Measurements from ENCODE around the gene STK40. TPM values are rescaled to one million over a fixed set of nuclear protein-coding genes. Genes with fewer than 3 reads are reported as not detected.
A peak's percentile ranks its signal among the peaks of the same experiment; 100 is the strongest.

STK40 gene
- total and polyA plus RNA-seq, 9 of the 15 experiments (the other 6 are each of a cell fraction or from before 2014, with no cell fraction given) = 0.69 to 94.3 (median 39.1) TPM

DNA sequence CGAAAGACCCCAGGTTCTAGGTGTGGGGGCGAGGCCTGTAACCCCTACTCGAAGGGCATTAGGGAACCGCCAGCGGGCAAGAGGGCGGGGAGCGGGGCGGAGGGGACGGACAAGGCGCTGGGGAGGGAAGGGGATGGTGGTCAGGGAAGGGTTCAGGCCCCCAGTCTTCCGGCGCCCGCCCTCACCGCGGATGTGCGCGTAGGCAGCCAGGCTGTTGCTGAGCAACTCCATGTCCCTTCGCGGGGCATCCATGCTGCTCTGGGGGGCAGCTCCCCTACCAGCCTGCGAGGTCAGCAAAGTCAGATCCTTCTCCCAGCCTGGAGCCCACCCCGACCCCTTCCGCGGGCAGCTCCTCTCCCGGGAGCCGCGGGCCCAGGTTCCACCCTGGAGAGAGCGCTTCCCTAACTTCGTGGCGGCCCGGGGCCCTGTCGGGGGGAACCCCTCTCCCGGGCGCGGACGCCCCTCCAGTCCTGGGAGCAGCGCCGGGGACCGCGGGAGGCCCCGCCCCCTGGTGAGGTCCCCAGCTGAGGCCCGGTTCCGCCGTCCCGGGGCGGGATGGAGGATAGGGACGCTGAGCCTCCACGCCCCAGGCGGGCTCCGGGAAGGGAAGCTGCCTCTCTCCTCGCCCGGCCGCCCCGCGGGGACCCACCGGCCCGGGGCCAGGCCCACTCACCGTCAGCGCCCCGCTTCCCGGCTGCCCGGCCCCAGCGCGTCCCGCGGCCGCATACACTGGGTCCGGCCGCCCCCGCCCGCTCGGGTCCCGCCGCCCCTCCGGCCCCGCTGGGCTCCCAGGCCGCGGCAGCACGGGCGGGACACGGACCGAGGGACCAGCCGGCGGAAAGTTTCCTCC lies 62.7 kb downstream of the STK40 start:
- Histone ChIP-seq H2AFZ (ENCODE audit: low read depth, low read length) (peak overlapping the region; percentile 49; the same call in 1 of the 2 replicates), H3K4me2 (ENCODE audit: insufficient read depth, low read length) (peak overlapping the region; percentile 66), H3K36me3 (ENCODE audit: control insufficient read depth, insufficient read depth, low read length) (peaks cover 4% of the 10 kb centered on the region; the same call in 1 of the 3 replicates), H3K4me1 (replicated peaks in 1 of 2; ENCODE audit: control insufficient read depth in 2 of 2, insufficient read depth in 2 of 2, low read length in 2 of 2) (peaks cover 36 to 65% of the 10 kb centered on the region in 2 experiments), H3K79me2 (ENCODE audit: control insufficient read depth, insufficient read depth, low read length) (peaks cover 18% of the 10 kb centered on the region; the same call in 2 of the 3 replicates), H3K27me3 (ENCODE audit: control insufficient read depth in 2 of 2, insufficient read depth in 2 of 2, low read length in 2 of 2) (no peaks in the 10 kb centered on the region), H3K27ac (ENCODE audit: extremely low read depth, low read depth, low read length) (peak overlapping the region; percentile 47; the same call in 2 of the 3 replicates), H3K9ac (ENCODE audit: insufficient read depth in 1 of 2, low read depth in 2 of 2, low read length in 2 of 2) (peak overlapping the region; percentile 44 to 90; a peak in 3 of 4 replicates), H3K4me3 (peak overlapping the region; percentile 61), H3K9me1 (ENCODE audit: control insufficient read depth, insufficient read depth, low read length) (no peaks in the 10 kb centered on the region), H3K9me3 (replicated peaks; ENCODE audit: control insufficient read depth, insufficient read depth, low read depth, low read length) (no peaks in the 10 kb centered on the region), H4K20me1 (replicated peaks; ENCODE audit: control insufficient read depth, insufficient read depth, low read length) (no peaks in the 10 kb centered on the region)
- ChIA-PET POLR2A (interaction anchor here (0.5 to 1.9 kb wide), 13 partner anchors 9 to 1213 kb away, joined by 3 to 9 read pairs (median 5); partner anchors contain the start of gene SH3D21), CTCF (ENCODE audit: low intra/inter-chr PET ratio) (interaction anchor here (0.6 kb wide), 1 partner anchor 222 kb away, joined by 3 read pairs; no protein-coding TSS in a partner anchor)
- WGBS (ENCODE audit: insufficient coverage, low coverage, missing lambda C conversion rate) = 11% methylated on average over 57 of the region's 83 CpGs
- no TSS peak for BruUV-seq (replicated peaks)
- DNase-seq (ENCODE audit: extremely low read depth in 1 of 4, low spot score in 3 of 4) (peak; percentile 41 to 77 (median 64)), FAIRE-seq (no peak), ATAC-seq (no peak; the same call in 2 of the 3 replicates)
- in situ Hi-C loops (cut with MboI) (no loop called here), intact Hi-C loops (cut with micrococcal nuclease) (loop anchor here (5.0 to 10.0 kb wide), 2 partner anchors 64 to 438 kb away; partner anchors contain the start of genes AGO1 and STK40)
- TF ChIP-seq, protein P1, sequence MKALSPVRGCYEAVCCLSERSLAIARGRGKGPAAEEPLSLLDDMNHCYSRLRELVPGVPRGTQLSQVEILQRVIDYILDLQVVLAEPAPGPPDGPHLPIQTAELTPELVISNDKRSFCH (CRISPR knock-in tag; IDR thresholded peaks at IDR 0.05) = no peak
- TF ChIP-seq, protein P1 (tag; IDR thresholded peaks at IDR 0.05) = peak; percentile 15; the same call in 1 of the 2 replicates
- TF ChIP-seq ZNF639 (CRISPR knock-in tag; conservative IDR thresholded peaks at IDR 0.05 in 1 of 2, IDR thresholded peaks at IDR 0.05 in 1 of 2) = 0 out of 4 replicates have a peak, but pooled peaks of 1 of the 2 experiments have one; percentile 28
- peak; percentile 43; the same call in 1 of the 2 replicates for TF ChIP-seq RB1 (IDR thresholded peaks at IDR 0.05; ENCODE audit: low read depth)
- peak; percentile 87; the same call in 1 of the 2 replicates for TF ChIP-seq PHB (CRISPR knock-in tag; IDR thresholded peaks at IDR 0.05)
- TF ChIP-seq, protein P2, sequence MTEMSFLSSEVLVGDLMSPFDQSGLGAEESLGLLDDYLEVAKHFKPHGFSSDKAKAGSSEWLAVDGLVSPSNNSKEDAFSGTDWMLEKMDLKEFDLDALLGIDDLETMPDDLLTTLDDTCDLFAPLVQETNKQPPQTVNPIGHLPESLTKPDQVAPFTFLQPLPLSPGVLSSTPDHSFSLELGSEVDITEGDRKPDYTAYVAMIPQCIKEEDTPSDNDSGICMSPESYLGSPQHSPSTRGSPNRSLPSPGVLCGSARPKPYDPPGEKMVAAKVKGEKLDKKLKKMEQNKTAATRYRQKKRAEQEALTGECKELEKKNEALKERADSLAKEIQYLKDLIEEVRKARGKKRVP (CRISPR knock-in tag; IDR thresholded peaks at IDR 0.05) = 0 out of 2 replicates have a peak, but pooled peaks have one; percentile 23
- peak; percentile 56 for TF ChIP-seq HMGN3 (IDR thresholded peaks at IDR 0.05; ENCODE audit: borderline replicate concordance, extremely low read depth, insufficient read length, low read depth, low read length)
- TF ChIP-seq, protein P3, sequence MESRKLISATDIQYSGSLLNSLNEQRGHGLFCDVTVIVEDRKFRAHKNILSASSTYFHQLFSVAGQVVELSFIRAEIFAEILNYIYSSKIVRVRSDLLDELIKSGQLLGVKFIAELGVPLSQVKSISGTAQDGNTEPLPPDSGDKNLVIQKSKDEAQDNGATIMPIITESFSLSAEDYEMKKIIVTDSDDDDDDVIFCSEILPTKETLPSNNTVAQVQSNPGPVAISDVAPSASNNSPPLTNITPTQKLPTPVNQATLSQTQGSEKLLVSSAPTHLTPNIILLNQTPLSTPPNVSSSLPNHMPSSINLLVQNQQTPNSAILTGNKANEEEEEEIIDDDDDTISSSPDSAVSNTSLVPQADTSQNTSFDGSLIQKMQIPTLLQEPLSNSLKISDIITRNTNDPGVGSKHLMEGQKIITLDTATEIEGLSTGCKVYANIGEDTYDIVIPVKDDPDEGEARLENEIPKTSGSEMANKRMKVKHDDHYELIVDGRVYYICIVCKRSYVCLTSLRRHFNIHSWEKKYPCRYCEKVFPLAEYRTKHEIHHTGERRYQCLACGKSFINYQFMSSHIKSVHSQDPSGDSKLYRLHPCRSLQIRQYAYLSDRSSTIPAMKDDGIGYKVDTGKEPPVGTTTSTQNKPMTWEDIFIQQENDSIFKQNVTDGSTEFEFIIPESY (CRISPR knock-in tag; IDR thresholded peaks at IDR 0.05) = peak; percentile 27; the same call in 1 of the 2 replicates
- TF ChIP-seq PCBP1 (IDR thresholded peaks at IDR 0.05; ENCODE audit: low read depth, low read length, poor library complexity, severe bottlenecking) = peak; percentile 65
- peak in 1 of 2 experiments; percentile 69; a peak in 2 of 4 replicates for TF ChIP-seq NONO (IDR thresholded peaks at IDR 0.05; ENCODE audit: low read depth in 2 of 2, low read length in 1 of 2)
- TF ChIP-seq NFIX (CRISPR knock-in tag; IDR thresholded peaks at IDR 0.05; ENCODE audit: low read depth) = no peak
- TF ChIP-seq ZNF586 (CRISPR knock-in tag; conservative IDR thresholded peaks at IDR 0.05) = no peak
- TF ChIP-seq E2F3 (CRISPR knock-in tag; IDR thresholded peaks at IDR 0.05) = 0 out of 2 replicates have a peak, but pooled peaks have one; percentile 20
- peak; percentile 71 for TF ChIP-seq POLR2G (IDR thresholded peaks at IDR 0.05; ENCODE audit: low read depth, low read length)
